Uterus (tissue), 4 donors: ENCODE data around the gene B9D2. TPM values are rescaled to one million over a fixed set of nuclear protein-coding genes. Genes with fewer than 3 reads are reported as not detected.

Source experiments
- DNase-seq, 2 donors: peaks; one replicate each; pipeline ENCODE4 v3.0.0-alpha.2; 2019 to 2020
- H3K27ac ChIP-seq, 2 donors: fragments of 200-600 bp; sonication (generic); 1 replicate in 1 of 2; 2 replicates in 1 of 2; pipeline ENCODE4 v1.5.1; 2016 to 2018
- H3K27me3 ChIP-seq, 2 donors: fragments of 200-600 bp; sonication (generic); one replicate each; pipeline ENCODE4 v1.5.1; 2018 to 2019; ENCODE audit warnings: control low read depth in 1 of 2
- H3K36me3 ChIP-seq, 2 donors: fragments of 200-600 bp; sonication (generic); one replicate each; pipeline ENCODE4 v1.5.1; 2019; ENCODE audit warnings: control low read depth in 1 of 2
- H3K4me1 ChIP-seq, 2 donors: fragments of 200-600 bp; sonication (generic); one replicate each; pipeline ENCODE4 v1.5.1; 2018 to 2019; ENCODE audit warnings: control low read depth in 1 of 2
- H3K4me3 ChIP-seq, 2 donors: fragments of 200-600 bp; sonication (generic); 1 replicate in 1 of 2; 2 replicates in 1 of 2; pipeline ENCODE4 v1.5.1; 2018 to 2019; ENCODE audit warnings: mild to moderate bottlenecking in 1 of 2
- H3K9me3 ChIP-seq, 2 donors: fragments of 200-600 bp; sonication (generic); one replicate each; pipeline ENCODE4 v1.5.1; 2019; ENCODE audit warnings: control low read depth in 1 of 2
- POLR2A ChIP-seq, 2 donors: fragments of 450-650 bp; IDR thresholded peaks; one replicate each; pipeline ENCODE4 v1.6.1; 2016; ENCODE audit warnings: antibody characterized with exemption in 2 of 2, mild to moderate bottlenecking in 1 of 2, moderate library complexity in 1 of 2
- intact Hi-C: fragments of 100-400 bp; cut with DNase I; formaldehyde crosslinking; loops from one replicate; pipeline ENCODE4 v1.15.1; 2023; ENCODE audit warnings: low total_unique reads
- total RNA-seq, 4 donors: library from RNA; depleted of rRNA in 3 of 4; stranded (reverse); fragments of >200 nt in 3 of 4; gene quantifications; one replicate each; pipeline versions ENCODE4 v1.1.0 to v1.2.4, GENCODE V29; 2014 to 2023
- TF ChIP-seq, protein P1 (sequence below), 4 experiments: fragments of 200-600 bp in 2 of 4; fragments of 450-650 bp in 2 of 4; sonication (generic) in 2 of 4; IDR thresholded peaks; one replicate each; pipeline ENCODE4 v1.5.1; 2016 to 2019; ENCODE audit warnings: antibody characterized with exemption in 4 of 4, mild to moderate bottlenecking in 2 of 4, moderate library complexity in 1 of 4
- donor health status: DM: yes; HTN: yes; CAD: no.

Gene B9D2
- total RNA-seq, 4 donors from 2014 or later, result 0.29 to 6.2 (median 3.5) TPM; not detected in 1

GRCh38 chr19:41316306-41316920 lies 47.5 kb downstream of the B9D2 start:
- H3K27ac ChIP-seq, result no peak overlapping the region
- H3K4me3 ChIP-seq, result no peak overlapping the region
- peaks cover 0 to 2% of the 10 kb centered on the region in 2 donors for H3K4me1 ChIP-seq
- no peak for DNase-seq
- no peaks in the 10 kb centered on the region for H3K36me3 ChIP-seq
- H3K27me3 ChIP-seq, result no peaks in the 10 kb centered on the region
- no peak for TF ChIP-seq POLR2A (IDR thresholded peaks at IDR 0.05)
- TF ChIP-seq, protein P1, sequence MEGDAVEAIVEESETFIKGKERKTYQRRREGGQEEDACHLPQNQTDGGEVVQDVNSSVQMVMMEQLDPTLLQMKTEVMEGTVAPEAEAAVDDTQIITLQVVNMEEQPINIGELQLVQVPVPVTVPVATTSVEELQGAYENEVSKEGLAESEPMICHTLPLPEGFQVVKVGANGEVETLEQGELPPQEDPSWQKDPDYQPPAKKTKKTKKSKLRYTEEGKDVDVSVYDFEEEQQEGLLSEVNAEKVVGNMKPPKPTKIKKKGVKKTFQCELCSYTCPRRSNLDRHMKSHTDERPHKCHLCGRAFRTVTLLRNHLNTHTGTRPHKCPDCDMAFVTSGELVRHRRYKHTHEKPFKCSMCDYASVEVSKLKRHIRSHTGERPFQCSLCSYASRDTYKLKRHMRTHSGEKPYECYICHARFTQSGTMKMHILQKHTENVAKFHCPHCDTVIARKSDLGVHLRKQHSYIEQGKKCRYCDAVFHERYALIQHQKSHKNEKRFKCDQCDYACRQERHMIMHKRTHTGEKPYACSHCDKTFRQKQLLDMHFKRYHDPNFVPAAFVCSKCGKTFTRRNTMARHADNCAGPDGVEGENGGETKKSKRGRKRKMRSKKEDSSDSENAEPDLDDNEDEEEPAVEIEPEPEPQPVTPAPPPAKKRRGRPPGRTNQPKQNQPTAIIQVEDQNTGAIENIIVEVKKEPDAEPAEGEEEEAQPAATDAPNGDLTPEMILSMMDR (IDR thresholded peaks at IDR 0.05), result no peak
- no peaks in the 10 kb centered on the region for H3K9me3 ChIP-seq
- intact Hi-C loops, result no loop called here

- Histone ChIP-seq H3K27me3 (no peaks in the 10 kb centered on the region), H3K4me1 (peaks cover 3 to 10% of the 10 kb centered on the region in 2 donors), H3K9me3 (no peaks in the 10 kb centered on the region), H3K27ac (peak overlapping the region in 1 of 2 donors; percentile 1), H3K36me3 (no peaks in the 10 kb centered on the region), H3K4me3 (no peak overlapping the region)
- TF ChIP-seq, protein P1 (IDR thresholded peaks at IDR 0.05), result no peak
- no peak for TF ChIP-seq POLR2A (IDR thresholded peaks at IDR 0.05)
- DNase-seq, result no peak
- intact Hi-C loops, result no loop called here
These were observed 52.3 kb downstream of the B9D2 start for GRCh38 chr19:41311613-41312012.

DNA sequence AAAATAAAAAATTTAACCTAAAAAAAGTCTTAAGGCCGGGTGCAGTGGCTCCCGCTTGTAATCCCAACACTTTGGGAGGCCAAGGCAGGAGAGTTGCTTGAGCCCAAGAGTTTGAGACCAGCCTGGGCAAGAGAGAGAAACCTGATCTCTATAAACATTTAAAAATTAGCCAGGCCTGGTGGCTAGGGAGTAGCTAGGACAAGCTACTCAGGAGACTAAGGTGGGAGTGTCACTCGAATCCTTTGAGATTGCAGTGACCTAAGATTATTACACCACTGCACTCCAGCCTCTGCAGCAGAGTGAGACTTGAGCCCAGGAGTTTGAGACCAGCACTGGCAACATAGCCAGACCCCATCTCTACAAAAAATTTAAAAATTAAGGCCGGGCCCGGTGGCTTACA lies 52.9 kb downstream of the B9D2 start:
- intact Hi-C loops, result no loop called here
- peak overlapping the region; percentile 90 to 96 for H3K27ac ChIP-seq
- no peaks in the 10 kb centered on the region for H3K27me3 ChIP-seq
- no peaks in the 10 kb centered on the region for H3K9me3 ChIP-seq
- DNase-seq, result no peak
- H3K4me1 ChIP-seq, result peaks cover 3 to 10% of the 10 kb centered on the region in 2 donors
- H3K36me3 ChIP-seq, result no peaks in the 10 kb centered on the region
- H3K4me3 ChIP-seq, result peak overlapping the region; percentile 63 to 78
- TF ChIP-seq, protein P1 (IDR thresholded peaks at IDR 0.05), result no peak
- TF ChIP-seq POLR2A (IDR thresholded peaks at IDR 0.05), result no peak

GRCh38 chr19:41310033-41310831 lies 53.7 kb downstream of the B9D2 start, which contains the start of gene CCDC97:
Gene CCDC97, plus strand, starts transcription at chr19:41310172. Its CDS starts 139 bp downstream, at chr19:41310311.
- TF ChIP-seq, protein P1 (IDR thresholded peaks at IDR 0.05), result peak in 1 of 4 experiments; percentile 2
- TF ChIP-seq POLR2A (IDR thresholded peaks at IDR 0.05), result peak; percentile 32 to 70
- no peaks in the 10 kb centered on the region for H3K27me3 ChIP-seq
- H3K27ac ChIP-seq, result peak within 1 kb of the TSS; percentile 90 to 96
- peak; percentile 85 to 89 for DNase-seq
- H3K4me3 ChIP-seq, result peak within 1 kb of the TSS; percentile 63 to 78
- H3K4me1 ChIP-seq, result peaks cover 3 to 10% of the 10 kb centered on the region in 2 donors
- H3K36me3 ChIP-seq, result no peaks in the 10 kb centered on the region
- no peaks in the 10 kb centered on the region for H3K9me3 ChIP-seq
- intact Hi-C loops, result no loop called here
